HG02623 (cell line): ENCODE measurements around the gene COL4A2.
"Not testable (repeated sequence)": the region's sequence is repeated elsewhere in the genome, so short reads cannot be mapped to it uniquely, and the experiment has no call there.

Source experiments
- ATAC-seq: cut with Tn5 transposase; IDR thresholded peaks from one replicate; pipeline ENCODE4 v1.9.1; 2021; ENCODE audit warnings: moderate library complexity; ENCODE audit not compliant: unreplicated experiment

COL4A2 gene

DNA sequence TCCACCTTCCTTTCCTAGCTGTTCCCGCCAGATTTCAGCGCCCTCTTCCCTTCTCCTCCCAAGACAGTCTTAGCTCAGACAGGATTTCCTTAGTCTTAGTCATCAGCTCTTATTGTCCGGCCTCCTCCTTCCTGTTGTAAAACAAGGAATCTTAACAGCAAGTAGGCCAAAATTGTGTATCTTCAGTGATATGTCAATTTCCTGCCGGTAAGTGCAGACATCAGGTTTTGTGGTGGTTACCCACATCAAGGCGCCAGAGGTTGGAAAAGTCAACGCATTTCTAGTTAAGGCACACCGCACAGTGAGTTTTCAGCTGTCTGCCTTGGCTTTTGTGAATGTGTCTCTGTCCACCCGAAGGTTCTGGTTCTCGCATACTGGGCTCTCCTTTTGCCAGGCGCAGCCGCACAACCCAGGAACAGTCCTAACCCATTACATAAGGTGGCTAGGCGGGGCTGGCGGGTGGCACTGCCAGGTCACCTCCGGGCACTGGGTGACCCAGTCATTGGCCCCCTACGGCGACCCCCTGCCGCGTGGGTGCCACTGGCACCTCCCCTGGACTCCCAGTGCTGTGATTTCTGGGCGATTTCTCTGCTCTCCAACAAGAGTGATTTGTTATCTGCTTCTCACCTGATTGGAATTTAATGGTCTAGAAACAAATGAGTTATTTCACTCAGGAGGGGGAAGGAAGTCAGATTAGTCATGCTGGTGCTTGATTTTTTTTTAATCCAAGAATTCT is 12.9 kb downstream of the COL4A2 start:
- no peak for ATAC-seq

DNA sequence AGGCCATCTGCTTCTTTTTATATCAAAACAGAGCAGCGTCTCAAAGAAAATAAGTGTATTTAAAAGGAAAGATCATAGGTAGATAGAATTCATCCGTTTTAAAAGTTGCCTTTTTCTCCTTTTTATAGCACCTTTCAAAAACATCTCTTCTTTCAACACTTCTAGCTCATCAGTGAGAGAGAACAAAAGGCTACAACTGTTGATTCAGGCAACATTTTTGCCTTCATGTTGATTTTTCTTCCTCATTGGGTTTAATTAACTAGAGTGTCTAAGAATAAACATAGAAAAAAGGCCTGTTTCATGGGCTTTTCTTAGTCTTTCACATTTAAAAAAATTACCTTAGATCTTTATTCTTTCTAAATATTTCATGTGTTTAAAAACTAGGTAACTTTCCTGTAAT is 13.6 kb downstream of the COL4A2 start:
- no peak for ATAC-seq

DNA sequence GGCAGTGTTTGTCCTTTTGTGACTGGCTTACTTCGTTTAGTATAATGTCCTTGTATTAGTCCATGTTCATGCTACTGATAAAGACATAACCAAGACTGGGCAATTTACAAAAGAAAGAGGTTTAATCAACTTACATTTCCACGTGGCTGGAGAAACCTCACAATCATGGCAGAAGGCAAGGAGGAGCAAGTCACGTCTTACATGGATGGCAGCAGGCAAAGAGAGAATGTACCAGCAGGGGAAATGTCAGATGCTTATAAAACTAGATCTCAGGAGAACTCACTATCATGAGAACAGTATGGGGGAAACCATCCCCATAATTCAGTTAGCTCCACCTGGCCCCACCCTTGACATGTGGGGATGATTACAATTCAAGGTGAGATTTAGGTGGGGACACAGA is 14.5 kb downstream of the COL4A2 start:
- not testable (repeated sequence) for ATAC-seq

DNA sequence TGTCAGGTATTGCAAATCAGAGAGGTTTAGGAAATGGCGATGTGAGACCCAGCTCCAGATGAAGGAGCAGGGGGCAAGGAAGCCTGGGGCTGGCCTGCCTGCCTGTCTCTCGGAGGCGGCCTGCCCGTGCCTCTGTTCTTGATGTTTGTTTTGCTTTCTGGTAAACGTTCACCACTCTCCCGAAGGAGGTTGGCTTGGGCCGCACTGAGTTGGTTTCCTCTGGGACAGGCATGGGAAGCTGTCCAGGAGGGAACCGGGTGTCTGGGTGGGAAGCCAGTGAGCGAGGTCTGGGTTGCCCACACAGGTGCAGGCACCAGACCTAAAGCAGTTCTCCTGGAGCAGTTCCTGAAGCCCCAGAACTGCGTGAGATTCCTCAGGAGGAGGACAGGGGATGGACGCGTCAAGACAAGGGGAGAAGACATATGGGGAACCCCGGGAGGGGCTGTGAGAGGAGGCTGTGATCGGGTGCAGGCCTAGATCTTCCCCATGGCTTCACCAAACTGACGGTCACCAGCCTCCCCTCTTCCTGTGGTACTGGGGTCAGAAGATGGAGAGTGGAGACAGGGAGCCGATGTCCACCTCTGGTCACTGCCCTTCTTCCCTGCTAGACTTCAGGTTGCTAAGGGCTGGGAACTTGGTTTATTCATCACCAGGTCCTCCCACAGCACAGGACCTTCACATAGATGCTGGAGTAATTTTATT is 15.2 kb downstream of the COL4A2 start:
- ATAC-seq, result no peak

DNA sequence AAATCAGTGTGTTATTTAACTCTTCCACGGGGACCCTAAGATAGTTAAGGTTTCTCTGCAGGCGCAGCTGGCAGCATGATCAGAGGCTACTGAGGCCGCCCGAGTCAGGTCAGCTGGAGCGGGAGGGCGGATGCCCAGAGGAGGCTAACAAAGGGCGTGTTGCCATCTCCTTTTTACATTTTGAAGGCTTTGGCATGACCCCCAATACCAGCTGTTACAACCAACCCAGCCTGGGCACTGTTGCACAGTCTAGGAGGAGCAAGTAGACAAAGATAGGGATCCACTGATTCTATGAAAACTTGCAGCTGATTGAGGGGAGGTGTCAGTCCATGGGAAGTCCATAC is 15.7 kb downstream of the COL4A2 start:
- no peak for ATAC-seq

DNA sequence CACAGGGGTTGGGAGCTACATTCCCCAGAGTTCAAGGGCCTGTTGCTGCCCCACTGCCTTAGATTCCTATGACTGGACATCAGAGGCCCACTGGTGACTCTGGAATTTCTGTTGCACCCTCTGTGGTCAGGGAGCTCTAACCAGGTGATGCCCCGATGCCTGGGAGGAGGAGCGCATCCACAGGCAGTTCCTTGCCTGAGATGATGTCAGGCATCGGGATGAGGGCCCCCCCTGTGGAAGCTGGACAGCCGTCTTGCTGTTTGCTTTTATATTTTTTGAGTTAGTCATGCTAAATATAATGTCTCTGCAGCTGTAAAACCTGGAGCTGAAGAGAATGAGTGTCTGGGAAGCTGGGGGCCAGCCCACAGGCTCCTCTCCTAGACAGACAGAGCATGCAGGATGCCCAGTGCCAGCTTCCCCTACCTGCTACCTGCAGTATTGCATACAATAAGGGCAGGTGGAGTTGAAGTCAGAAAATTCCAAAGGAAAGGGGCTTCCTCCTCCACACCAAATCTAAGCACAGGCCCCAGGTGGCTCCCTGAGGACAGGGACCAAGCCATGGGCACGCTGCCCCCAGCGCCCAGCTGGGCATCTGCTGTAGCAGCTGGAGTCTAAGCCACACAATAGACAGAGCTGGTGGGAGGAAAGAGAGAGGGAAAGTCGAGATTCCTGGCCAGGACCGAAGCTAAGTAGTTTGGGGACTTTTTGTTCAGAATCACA is 16.2 kb downstream of the COL4A2 start:
- ATAC-seq, result no peak

DNA sequence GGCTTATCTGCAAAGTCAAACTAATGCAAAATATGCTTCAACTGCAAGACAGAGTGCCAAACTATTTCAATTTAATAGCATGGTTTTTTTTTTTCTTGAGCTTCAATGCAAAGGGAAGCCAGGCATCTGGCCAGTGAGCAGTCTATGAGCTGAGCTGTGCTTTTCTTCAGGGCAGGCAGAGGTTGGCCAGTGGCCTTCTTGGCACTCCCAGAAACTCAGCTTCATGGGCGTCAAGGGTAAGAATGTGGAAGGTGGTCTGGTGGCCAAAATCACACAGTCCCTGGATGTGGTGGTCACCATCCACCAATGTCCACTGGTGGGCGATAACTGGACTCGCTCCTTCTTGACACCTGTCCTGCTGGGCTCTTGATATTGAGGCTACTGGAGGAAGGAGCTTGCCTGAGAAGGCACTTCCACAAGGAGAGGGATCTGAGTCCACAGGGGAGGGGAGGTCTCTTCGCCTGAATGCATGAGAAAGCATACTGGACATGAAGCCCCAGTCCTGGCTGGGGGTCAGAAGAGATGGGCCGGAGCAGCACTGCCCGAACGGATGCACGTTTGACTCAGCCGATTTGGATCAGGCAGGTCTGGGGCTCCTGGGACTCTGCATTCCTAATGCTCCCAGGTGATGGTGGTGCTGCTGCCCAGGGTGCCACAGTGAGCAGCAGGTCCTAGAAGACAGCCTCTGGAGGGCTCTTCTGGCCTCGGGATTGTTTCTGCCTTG is 17.1 kb downstream of the COL4A2 start:
- ATAC-seq, result no peak

DNA sequence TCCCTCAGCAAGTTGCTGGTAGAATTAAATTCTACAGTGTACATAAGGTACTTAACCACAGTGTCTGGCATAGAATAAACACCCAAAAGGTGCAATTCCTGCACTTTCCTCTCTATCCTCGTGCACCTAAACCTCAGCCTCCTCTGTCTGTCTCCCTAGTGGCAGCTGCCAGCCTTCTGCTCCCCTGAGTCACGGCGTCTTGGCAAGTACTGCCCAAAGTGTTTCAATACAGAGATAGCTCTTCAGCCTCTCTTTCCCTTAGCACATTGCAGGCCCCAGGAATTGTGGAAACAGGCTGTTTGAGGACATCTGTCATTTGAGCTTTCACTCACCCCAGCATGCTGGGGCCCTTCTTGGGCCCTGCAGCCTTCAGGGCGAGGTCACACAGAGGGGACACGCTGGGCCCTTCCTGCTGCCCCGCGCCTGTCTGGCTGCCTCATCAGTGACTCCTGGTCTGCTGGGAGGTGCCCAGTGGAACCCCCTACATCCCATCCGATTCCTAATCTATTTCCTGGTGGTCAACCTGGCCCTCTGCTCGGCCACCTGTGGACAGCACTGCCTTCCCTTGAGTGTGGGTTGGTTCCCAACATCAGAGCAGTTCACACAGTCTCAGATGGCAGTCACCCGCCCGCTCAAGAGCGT is 19.3 kb downstream of the COL4A2 start:
- ATAC-seq, result no peak

DNA sequence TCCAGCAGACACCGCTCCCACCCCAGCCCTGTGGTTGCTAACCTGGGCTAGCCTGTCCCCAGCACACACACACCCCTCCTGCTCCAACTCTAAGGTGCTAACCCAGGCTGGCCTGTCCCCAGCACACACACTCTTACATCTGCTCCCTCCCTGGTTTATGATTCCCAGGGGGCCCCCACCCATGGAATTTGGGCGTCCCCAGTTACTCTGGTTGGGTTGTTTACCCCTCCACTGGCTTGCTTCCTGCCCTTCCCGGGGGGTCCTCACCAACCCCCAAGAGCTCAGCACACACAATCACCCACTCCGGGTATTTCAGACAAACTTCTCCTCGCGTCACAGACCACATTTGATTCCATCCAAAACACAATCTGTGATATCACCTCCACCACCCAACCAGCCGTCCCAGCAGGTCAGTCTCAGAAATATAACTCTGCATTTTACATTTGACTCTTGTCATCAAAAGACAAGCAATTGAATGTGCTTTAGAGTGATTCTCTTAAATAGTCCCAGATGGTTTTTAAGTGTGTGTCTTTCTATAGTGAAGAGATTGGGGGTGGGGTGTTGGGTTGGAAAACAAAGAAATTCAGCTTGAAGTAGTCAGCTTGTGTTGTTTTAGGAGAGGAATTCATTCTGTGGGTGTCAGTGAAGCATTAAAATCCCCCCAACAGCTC is 20.1 kb downstream of the COL4A2 start:
- ATAC-seq, result no peak

DNA sequence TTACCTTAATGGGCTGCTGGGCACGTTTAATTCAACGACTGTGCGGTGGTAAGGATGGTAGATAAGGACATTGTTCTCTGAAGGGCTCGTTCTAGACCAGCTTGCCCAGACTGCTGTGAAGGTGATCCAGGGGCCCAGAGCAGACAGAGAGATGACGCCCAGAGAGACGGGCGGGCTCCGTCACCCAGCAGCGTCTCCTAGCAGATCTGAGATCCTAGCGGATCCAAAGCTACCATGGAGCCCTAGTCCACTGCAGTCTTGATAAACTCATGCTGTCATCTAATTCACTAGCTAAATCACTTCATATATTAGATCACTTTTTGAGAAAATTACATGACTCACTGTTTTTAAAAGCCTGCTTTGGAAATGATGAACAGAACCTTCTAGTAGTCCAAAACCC is 21.5 kb downstream of the COL4A2 start:
- ATAC-seq, result no peak

DNA sequence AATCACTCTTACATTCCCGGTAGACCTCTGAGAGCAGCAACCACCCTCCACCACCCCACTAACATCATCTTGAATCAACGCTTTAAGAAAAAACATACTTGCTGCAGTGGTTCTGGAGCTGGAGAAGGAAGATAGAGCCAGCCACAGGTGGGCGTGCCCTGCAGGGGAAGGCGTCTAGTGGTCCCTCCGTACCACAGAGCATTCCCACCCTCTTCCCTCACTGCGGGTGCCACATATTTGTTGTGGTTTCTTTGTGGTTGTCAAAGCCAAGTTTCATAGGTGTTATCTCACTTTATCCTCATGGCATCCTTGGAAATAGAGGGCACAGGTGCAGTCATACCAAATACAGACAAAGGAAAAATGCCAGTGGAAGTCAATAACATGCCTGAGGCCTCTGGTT is 22.2 kb downstream of the COL4A2 start:
- no peak for ATAC-seq

DNA sequence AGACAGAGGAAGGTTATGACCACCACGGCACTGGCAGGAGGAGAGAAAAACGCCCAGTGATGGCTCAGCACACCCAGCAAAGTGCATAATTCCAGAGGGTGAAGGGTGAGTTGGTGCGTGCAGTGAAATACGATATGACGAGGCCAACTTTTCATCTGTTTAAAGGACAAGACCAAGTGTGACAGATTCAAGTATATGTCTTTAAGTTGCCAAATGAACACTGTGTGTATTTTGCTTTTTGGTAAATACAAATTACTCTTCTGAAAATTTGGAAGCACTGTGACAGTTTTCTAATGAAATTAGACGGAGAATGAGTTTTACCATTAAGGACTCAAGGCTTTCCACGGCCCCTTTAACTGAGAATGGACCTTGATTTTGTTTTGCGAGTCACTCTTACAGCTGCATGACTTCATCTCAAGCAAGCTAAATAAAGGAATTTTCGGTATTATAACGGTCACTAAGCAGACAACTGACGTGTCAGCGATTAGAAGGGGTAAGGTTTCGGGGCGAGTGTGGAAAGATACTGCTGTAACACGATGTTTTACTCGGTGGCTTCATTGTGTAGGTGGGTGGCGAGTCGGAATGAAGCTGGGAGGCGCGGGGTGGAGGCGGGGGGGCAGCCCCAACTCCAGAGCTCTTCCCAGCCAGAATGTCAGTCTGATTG is 22.8 kb downstream of the COL4A2 start:
- no peak for ATAC-seq

DNA sequence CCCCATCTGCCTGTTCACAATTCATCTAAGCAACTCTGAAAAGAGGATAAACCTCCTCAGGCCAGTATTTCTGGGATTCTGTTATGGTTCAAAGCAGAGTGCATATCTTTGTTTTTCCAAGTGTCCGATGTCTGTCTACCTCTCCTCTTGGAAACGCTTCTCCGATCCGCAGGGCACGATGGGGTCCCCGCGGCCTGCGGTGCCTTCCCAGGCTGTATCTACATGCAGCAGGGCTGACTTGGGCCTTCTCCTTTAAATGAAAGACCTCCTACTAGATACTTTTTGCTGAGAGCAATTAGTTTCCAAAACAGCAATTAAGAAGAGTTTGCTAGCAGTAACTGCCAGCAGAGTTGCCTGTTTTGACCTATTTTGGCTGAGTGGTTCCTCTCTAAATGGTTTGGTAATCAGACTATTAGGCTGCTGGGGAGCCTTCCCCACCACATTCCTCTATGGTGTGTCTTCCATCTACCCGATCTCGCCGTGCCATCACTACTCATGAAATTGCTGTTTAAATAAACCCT is 23.5 kb downstream of the COL4A2 start:
- no peak for ATAC-seq

DNA sequence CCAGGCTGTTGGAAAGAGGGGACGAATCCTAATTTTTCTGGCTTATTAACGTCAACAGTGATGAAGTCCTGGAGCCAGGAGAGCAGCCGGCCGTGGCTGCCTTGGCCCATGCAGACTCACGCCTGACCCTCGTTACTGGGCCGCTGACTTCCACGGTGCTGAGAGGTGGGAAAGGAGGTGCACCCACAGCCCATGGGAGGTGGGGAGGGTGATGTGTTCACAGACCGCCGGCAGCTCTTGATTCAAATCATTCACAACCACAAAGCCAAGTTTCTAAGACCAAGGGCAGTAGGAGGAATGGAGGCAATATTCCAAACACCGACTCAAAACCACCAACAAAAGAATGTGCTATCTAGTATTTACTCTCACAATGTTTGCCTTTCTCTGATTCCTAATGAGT is 24.3 kb downstream of the COL4A2 start:
- ATAC-seq, result no peak

DNA sequence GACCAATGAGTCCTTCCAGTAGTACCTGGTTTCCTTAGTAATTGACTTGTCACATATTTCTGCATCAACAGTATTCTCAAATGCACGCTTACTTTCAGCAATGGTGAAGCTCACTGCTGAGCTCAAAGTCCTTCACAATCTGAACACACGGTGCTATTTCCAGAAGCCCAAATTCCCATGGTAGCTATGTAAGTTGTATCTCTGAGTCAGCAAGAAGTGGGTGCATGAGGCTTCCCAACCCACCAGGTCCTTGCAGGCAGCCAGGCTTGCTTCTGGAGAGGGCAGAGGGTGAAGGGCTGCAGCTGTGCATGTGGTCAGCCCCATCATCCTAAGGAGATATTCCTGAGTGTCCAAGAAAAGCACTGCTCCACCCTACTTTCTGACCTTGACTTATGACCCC is 25.7 kb downstream of the COL4A2 start:
- no peak for ATAC-seq

DNA sequence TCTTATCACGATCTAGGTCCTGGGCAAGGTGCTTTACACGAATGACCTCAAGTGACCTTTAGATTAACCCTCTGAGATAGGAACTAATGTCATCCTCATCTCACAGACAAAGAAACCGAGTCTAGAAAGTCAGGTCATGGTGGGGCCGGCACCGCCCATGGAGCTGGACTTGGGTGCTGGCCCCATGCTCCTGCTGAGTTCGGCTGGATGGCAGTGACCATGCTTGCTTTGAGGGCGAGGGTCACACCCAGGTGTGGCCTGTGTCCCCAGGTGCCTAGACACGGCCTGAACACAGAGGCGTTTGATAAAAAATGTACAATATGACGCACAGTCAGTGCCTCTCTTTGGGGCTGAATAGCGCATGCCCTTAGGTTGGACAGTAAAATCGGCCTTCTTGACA is 26.8 kb downstream of the COL4A2 start:
- ATAC-seq, result no peak

DNA sequence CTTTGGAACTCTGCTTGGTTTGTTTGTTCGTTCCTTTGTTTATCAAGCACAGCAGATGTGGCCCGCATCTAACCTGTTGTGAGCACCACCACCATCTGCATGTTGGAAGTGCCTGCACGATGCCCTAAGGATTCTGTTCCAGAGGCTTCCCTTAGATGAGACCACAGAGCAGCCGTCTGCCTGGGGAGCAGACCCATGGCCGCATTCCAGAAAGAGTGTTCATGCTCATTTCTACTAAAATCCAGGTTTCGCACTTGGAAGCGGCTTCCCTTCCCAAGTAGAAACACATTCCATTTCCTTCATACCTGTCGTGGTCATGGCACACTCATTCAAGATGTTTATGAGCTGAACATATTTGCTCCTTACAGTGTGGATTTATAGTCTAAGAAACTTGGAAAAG is 27.2 kb downstream of the COL4A2 start:
- ATAC-seq, result no peak

DNA sequence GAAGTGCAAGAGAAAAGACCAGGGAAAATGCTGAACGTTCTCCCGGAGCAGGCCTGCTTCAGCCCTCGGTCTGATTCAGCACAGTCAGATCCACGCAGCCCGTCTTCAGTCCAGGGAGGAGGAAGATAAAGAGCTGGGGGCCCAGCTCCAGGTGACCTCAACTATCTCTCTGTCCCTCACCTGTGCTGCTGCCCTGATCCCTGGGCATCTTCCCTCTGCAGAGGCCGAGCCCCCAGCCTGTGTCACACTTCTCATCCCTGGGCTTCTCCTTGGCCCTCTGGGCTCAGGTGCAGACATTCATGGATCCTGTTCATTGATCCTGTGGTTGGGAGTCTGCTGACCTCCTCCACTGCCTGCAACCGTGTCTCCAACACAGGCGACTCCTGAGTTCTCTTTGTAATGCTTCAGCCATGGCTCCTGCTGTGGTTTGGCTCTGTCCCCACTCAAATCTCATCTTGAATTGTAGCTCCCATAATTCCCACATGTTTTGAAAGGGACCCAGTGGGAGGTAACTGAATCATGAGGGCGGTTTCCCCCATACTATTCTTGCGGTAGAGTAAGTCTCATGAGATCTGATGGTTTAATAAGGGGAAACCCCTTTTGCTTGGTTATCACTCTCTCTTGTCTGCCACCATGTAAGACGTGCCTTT is 27.9 kb downstream of the COL4A2 start:
- no peak for ATAC-seq

DNA sequence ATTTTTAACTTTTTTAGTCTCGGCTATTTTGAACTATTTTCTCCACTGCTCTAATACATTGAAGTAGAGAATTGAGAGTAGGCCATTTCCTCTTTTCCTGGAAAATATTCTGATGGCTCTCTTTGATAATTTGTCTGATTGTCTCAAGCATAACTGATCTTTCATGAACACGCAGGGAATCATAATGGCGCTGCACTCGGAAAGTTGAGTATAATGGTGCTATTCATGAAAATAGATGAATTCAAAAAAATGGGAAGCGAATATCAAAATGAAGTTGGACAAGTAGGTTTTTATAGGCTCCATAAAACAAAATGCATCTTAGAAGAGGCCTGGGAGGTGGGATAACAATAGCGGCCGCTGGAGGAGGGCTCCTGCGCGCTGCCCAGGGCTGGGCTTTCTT is 29.0 kb downstream of the COL4A2 start:
- ATAC-seq, result no peak
